Endothelial cell of umbilical vein (primary cell): ENCODE results near the gene TEX35. TPM values are rescaled to one million over a fixed set of nuclear protein-coding genes. Genes with fewer than 3 reads are reported as not detected.

ENCODE experiments used
- BruUV-seq: library from RNA; stranded (reverse); fragments of 400-500 nt; replicated peaks from 2 replicates; lab custom pipeline; 2021; lab: Mats Ljungman, UMichigan
- CTCF ChIA-PET: fragments of 300-600, 350-600 bp; sonication (Branson Sonifier 250); formaldehyde crosslinking; loops from one replicate; lab custom pipeline; 2021; ENCODE audit warnings: antibody characterized with exemption, inconsistent platforms; lab: Charles Lee
- POLR2A ChIA-PET: fragments of 300-600, 350-600 bp; sonication (Branson Sonifier 250); formaldehyde crosslinking; loops from one replicate; lab custom pipeline; 2021; ENCODE audit warnings: antibody characterized with exemption, inconsistent platforms; lab: Charles Lee
- DNase-seq: peaks from one replicate; pipeline ENCODE4 v3.0.0-alpha.2; 2011; ENCODE audit warnings: low read depth, low spot score
- FAIRE-seq: peaks from 2 replicates; lab custom pipeline; 2011; peaks lifted over from hg19 to GRCh38; lab: Jason Lieb, UNC
- H2AFZ ChIP-seq: 2 replicates; pipeline ENCODE4 v1.6.0; 2012; ENCODE audit warnings: low read depth, low read length, control low read depth, inconsistent platforms
- H3K27ac ChIP-seq: 2 replicates; pipeline ENCODE4 v1.5.1; 2011; ENCODE audit warnings: low read depth, mild to moderate bottlenecking, control low read depth, low read length, moderate library complexity; ENCODE audit not compliant: insufficient read depth
- H3K27me3 ChIP-seq, 2 experiments: 2 replicates each; pipeline versions ENCODE4 v1.6.0 to v1.6.1; 2011; ENCODE audit warnings: low read length in 2 of 2, mixed read lengths in 1 of 2; ENCODE audit not compliant: control insufficient read depth in 2 of 2, insufficient read depth in 2 of 2
- H3K36me3 ChIP-seq, 2 experiments: 2 replicates in 1 of 2; 3 replicates in 1 of 2; pipeline ENCODE4 v1.5.1; 2011; ENCODE audit warnings: low read length in 2 of 2, mild to moderate bottlenecking in 1 of 2, moderate library complexity in 1 of 2; ENCODE audit not compliant: control insufficient read depth in 2 of 2, insufficient read depth in 2 of 2; ENCODE audit errors: extremely low read depth in 1 of 2
- H3K4me1 ChIP-seq: 3 replicates; pipeline ENCODE4 v1.5.1; 2011; ENCODE audit warnings: mild to moderate bottlenecking, low read length; ENCODE audit not compliant: control insufficient read depth, insufficient read depth; ENCODE audit errors: extremely low read depth
- H3K4me2 ChIP-seq: 2 replicates; pipeline ENCODE4 v1.6.1; 2011; ENCODE audit warnings: low read length, control low read depth, mixed read lengths; ENCODE audit not compliant: insufficient read depth
- H3K4me3 ChIP-seq, 3 experiments: fragments of 200-600 bp in 1 of 3; sonication (generic), shearing (Covaris generic) in 1 of 3; replicated peaks in 1 of 3; 2 replicates each; pipeline ENCODE4 v1.5.1; 2011 to 2016; ENCODE audit warnings: control low read depth in 3 of 3, low read length in 3 of 3, mild to moderate bottlenecking in 2 of 3, inconsistent platforms in 1 of 3, low read depth in 1 of 3, moderate library complexity in 1 of 3; ENCODE audit not compliant: insufficient read depth in 1 of 3
- H3K79me2 ChIP-seq: 2 replicates; pipeline ENCODE4 v1.6.0; 2012; ENCODE audit warnings: low read length, inconsistent platforms; ENCODE audit not compliant: control insufficient read depth, insufficient read depth
- H3K9ac ChIP-seq: replicated peaks from 2 replicates; pipeline ENCODE3; 2011; ENCODE audit warnings: low read length, control low read depth; ENCODE audit not compliant: insufficient read depth; ENCODE audit errors: extremely low read depth
- H3K9me1 ChIP-seq: replicated peaks from 3 replicates; pipeline ENCODE4 v1.6.0; 2011; ENCODE audit warnings: mild to moderate bottlenecking, low read length; ENCODE audit not compliant: control insufficient read depth, insufficient read depth; ENCODE audit errors: extremely low read depth
- H3K9me3 ChIP-seq: replicated peaks from 2 replicates; pipeline ENCODE4 v1.5.1; 2012; ENCODE audit warnings: low read length, inconsistent platforms; ENCODE audit not compliant: control insufficient read depth, insufficient read depth
- H4K20me1 ChIP-seq: replicated peaks from 2 replicates; pipeline ENCODE3; 2011; ENCODE audit warnings: mild to moderate bottlenecking, low read length; ENCODE audit not compliant: control insufficient read depth, insufficient read depth; ENCODE audit errors: extremely low read depth
- CTCF ChIP-seq, 2 donors: IDR thresholded peaks; 1 replicate in 1 of 2; 2 replicates in 1 of 2; pipeline ENCODE4 v1.5.1; 2011; ENCODE audit warnings: low read length in 2 of 2, mild to moderate bottlenecking in 2 of 2, moderate library complexity in 2 of 2, control low read depth in 1 of 2, inconsistent platforms in 1 of 2, low read depth in 1 of 2; ENCODE audit not compliant: insufficient read depth in 1 of 2; ENCODE audit errors: extremely low read depth in 1 of 2
- EZH2 ChIP-seq: IDR thresholded peaks from 2 replicates; pipeline ENCODE4 v1.6.1; 2012; ENCODE audit warnings: borderline replicate concordance, low read depth, mild to moderate bottlenecking, moderate library complexity, low read length, inconsistent platforms; ENCODE audit not compliant: severe bottlenecking
- FOS ChIP-seq: IDR thresholded peaks from 2 replicates; pipeline ENCODE4 v1.6.1; 2011; ENCODE audit warnings: mild to moderate bottlenecking, low read length, moderate library complexity, borderline replicate concordance; ENCODE audit not compliant: insufficient read depth
- GATA2 ChIP-seq: IDR thresholded peaks from 2 replicates; pipeline ENCODE4 v1.7.0; 2011; ENCODE audit warnings: low read depth, mild to moderate bottlenecking, moderate library complexity, mixed read lengths, low read length; ENCODE audit not compliant: insufficient read length, insufficient read depth
- JUN ChIP-seq: IDR thresholded peaks from 2 replicates; pipeline ENCODE4 v1.6.1; 2011; ENCODE audit warnings: borderline replicate concordance, low read depth; ENCODE audit not compliant: insufficient read length, insufficient read depth
- MYC ChIP-seq: IDR thresholded peaks from one replicate; pipeline ENCODE4 v1.6.1; 2011; ENCODE audit warnings: mild to moderate bottlenecking, low read depth, low read length
- POLR2A ChIP-seq: IDR thresholded peaks from 2 replicates; pipeline ENCODE4 v1.6.1; 2012; ENCODE audit warnings: low read depth, mild to moderate bottlenecking, control low read depth, low read length
- POLR2AphosphoS5 ChIP-seq: IDR thresholded peaks from 2 replicates; pipeline ENCODE4 v1.6.1; 2012; ENCODE audit warnings: low read depth, mild to moderate bottlenecking, control low read depth, low read length, moderate library complexity; ENCODE audit not compliant: insufficient read depth
- dilution Hi-C: fragments of 300-500 bp; cut with MboI; formaldehyde crosslinking; loops from one replicate; pipeline ENCODE4 v1.15.0; 2019; ENCODE audit warnings: low sequenced_read_pairs; ENCODE audit not compliant: extremely low pct_ligation_motif_present
- intact Hi-C: fragments of 100-400 bp; cut with micrococcal nuclease; formaldehyde crosslinking; loops from one replicate; pipeline ENCODE4 v1.10.0; 2022
- polyA plus RNA-seq, 4 experiments: library from polyadenylated mRNA; depleted of rRNA in 3 of 4; stranded (reverse) in 3 of 4; unstranded in 1 of 4; fragments of >200 nt; gene quantifications; 2 replicates each; pipeline versions ENCODE4 v1.2.1 to v1.2.3, GENCODE V29; 2011 to 2012; ENCODE audit warnings: missing spikeins in 1 of 4
- total RNA-seq: library from RNA; stranded (reverse); gene quantifications from 2 replicates; pipeline ENCODE4 v1.2.3, GENCODE V29; 2021
- TF ChIP-seq, protein P1 (sequence below): IDR thresholded peaks from 2 replicates; pipeline ENCODE4 v1.6.1; 2011; ENCODE audit not compliant: insufficient read depth, insufficient read length

The TEX35 gene
- total and polyA plus RNA-seq, 2 donors (not counting 3 experiments of a cell fraction or from before 2014, with no cell fraction given): not detected

GRCh38 chr1:178534137-178534868 lies 21.4 kb downstream of the TEX35 start:
- CTCF ChIA-PET: interaction anchor here (1.3 to 14.6 kb wide), 6 partner anchors 12 to 469 kb away, joined by 4 to 349 read pairs (median 44); no protein-coding TSS in a partner anchor
- no peaks in the 10 kb centered on the region for H4K20me1 ChIP-seq
- FAIRE-seq (no peak), DNase-seq (no peak)
- no peak overlapping the region for H3K4me2 ChIP-seq
- H3K36me3 ChIP-seq: no peaks in the 10 kb centered on the region
- no TSS peak for BruUV-seq
- H3K27me3 ChIP-seq: no peaks in the 10 kb centered on the region
- H3K4me1 ChIP-seq: no peaks in the 10 kb centered on the region
- no peak overlapping the region for H3K27ac ChIP-seq
- no peaks in the 10 kb centered on the region for H3K9me1 ChIP-seq
- POLR2A ChIA-PET: interaction anchor here (0.7 kb wide), 1 partner anchor 222 kb away, joined by 4 read pairs; no protein-coding TSS in a partner anchor
- H3K9ac ChIP-seq: no peak overlapping the region
- no peaks in the 10 kb centered on the region for H3K79me2 ChIP-seq
- intact Hi-C loops: loop anchor here (5.0 kb wide), 1 partner anchor 548 kb away; the partner anchor contains the start of gene TOR3A
- H3K9me3 ChIP-seq: no peaks in the 10 kb centered on the region
- TF ChIP-seq, protein P1, sequence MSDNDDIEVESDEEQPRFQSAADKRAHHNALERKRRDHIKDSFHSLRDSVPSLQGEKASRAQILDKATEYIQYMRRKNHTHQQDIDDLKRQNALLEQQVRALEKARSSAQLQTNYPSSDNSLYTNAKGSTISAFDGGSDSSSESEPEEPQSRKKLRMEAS: no peak
- TF ChIP-seq MYC (no peak), JUN (no peak), FOS (no peak), GATA2 (no peak), EZH2 (no peak), POLR2AphosphoS5 (no peak), POLR2A (no peak), CTCF (IDR thresholded peaks at IDR 0.05; ENCODE audit: extremely low read depth in 1 of 2, insufficient read depth in 1 of 2, low read depth in 1 of 2, low read length in 2 of 2) (no peak)
- dilution Hi-C loops: no loop called here
- H2AFZ ChIP-seq: no peak overlapping the region
- H3K4me3 ChIP-seq: no peak overlapping the region
